PC-3 (cell line): Measurements from ENCODE around the gene ROR1. TPM values are rescaled to one million over a fixed set of nuclear protein-coding genes. Genes with fewer than 3 reads are reported as not detected.

ENCODE experiments used
- ATAC-seq: fragments of 200-7000 bp; cut with Tn5 transposase; 2 replicates; pipeline ENCODE4 v1.9.1; 2020; ENCODE audit warnings: mild to moderate bottlenecking, moderate library complexity
- BruUV-seq: library from RNA; stranded (reverse); fragments of 400-500 nt; replicated peaks from 2 replicates; lab custom pipeline; 2021; lab: Mats Ljungman, UMichigan
- CTCF ChIA-PET: fragments of 300-600 bp; sonication (Branson Sonifier 250); formaldehyde crosslinking; loops from one replicate; lab custom pipeline; 2022; ENCODE audit warnings: antibody characterized with exemption; lab: Charles Lee
- POLR2A ChIA-PET: fragments of 300-600 bp; sonication (Branson Sonifier 250); formaldehyde crosslinking; loops from one replicate; lab custom pipeline; 2022; ENCODE audit warnings: antibody characterized with exemption; ENCODE audit not compliant: unreplicated experiment; lab: Charles Lee
- DNase-seq: peaks from one replicate; pipeline ENCODE4 v3.0.0-alpha.2; 2015
- H2AFZ ChIP-seq: fragments of 300-600 bp; sonication (generic); 2 replicates; pipeline ENCODE4 v1.6.0; 2016; ENCODE audit warnings: antibody characterized with exemption, low read length
- H3F3A ChIP-seq: fragments of 300-600 bp; sonication (generic); one replicate; pipeline ENCODE4 v1.6.0; 2017; ENCODE audit warnings: antibody characterized with exemption, low read length, control low read depth, mild to moderate bottlenecking; ENCODE audit not compliant: unreplicated experiment
- H3K27ac ChIP-seq: fragments of 300-600 bp; sonication (generic); 2 replicates; pipeline ENCODE4 v1.5.1; 2016; ENCODE audit warnings: mild to moderate bottlenecking, low read length
- H3K27me3 ChIP-seq: fragments of 300-600 bp; sonication (generic); 2 replicates; pipeline ENCODE4 v1.6.1; 2016; ENCODE audit warnings: low read length, mixed read lengths
- H3K36me3 ChIP-seq: fragments of 300-600 bp; sonication (generic); 2 replicates; pipeline ENCODE4 v1.6.1; 2016; ENCODE audit warnings: low read depth, mixed run types, low read length, mixed read lengths
- H3K4me1 ChIP-seq: fragments of 300-600 bp; sonication (generic); 2 replicates; pipeline ENCODE4 v1.5.1; 2016; ENCODE audit warnings: low read length; ENCODE audit not compliant: insufficient read depth
- H3K4me2 ChIP-seq: fragments of 300-600 bp; sonication (generic); 2 replicates; pipeline ENCODE4 v1.6.0; 2016; ENCODE audit warnings: low read length
- H3K4me3 ChIP-seq: fragments of 300-600 bp; sonication (generic); 2 replicates; pipeline ENCODE4 v1.5.1; 2016; ENCODE audit warnings: mild to moderate bottlenecking, low read length, mixed read lengths
- H3K79me2 ChIP-seq: fragments of 300-600 bp; sonication (generic); 2 replicates; pipeline ENCODE4 v1.6.1; 2017; ENCODE audit warnings: low read length, mixed read lengths
- H3K9ac ChIP-seq: fragments of 300-600 bp; sonication (generic); 2 replicates; pipeline ENCODE4 v1.6.0; 2016; ENCODE audit warnings: mild to moderate bottlenecking, low read length
- H3K9me2 ChIP-seq: fragments of 300-600 bp; sonication (generic); replicated peaks from 2 replicates; pipeline ENCODE4 v1.6.1; 2016; ENCODE audit warnings: mixed run types, low read length, mixed read lengths
- H3K9me3 ChIP-seq: fragments of 300-600 bp; sonication (generic); 2 replicates; pipeline ENCODE4 v1.6.1; 2016; ENCODE audit warnings: low read length, mixed read lengths
- H4K20me1 ChIP-seq: fragments of 300-600 bp; sonication (generic); 2 replicates; pipeline ENCODE4 v1.6.1; 2016; ENCODE audit warnings: low read length, mixed read lengths
- CTCF ChIP-seq: fragments of 300-600 bp; sonication (generic); conservative IDR thresholded peaks from 2 replicates; pipeline ENCODE4 v1.5.1; 2017; ENCODE audit warnings: antibody characterized with exemption, low read depth, mild to moderate bottlenecking, low read length
- EZH2 ChIP-seq: fragments of 300-600 bp; sonication (generic); IDR thresholded peaks from one replicate; pipeline ENCODE4 v1.6.1; 2017; ENCODE audit warnings: antibody characterized with exemption, mild to moderate bottlenecking, low read length; ENCODE audit not compliant: unreplicated experiment
- EZH2phosphoT487 ChIP-seq: fragments of 300-600 bp; sonication (generic); IDR thresholded peaks from 2 replicates; pipeline ENCODE4 v1.6.1; 2018; ENCODE audit warnings: mild to moderate bottlenecking, antibody characterized with exemption, low read length, borderline replicate concordance
- intact Hi-C: fragments of 100-400 bp; cut with micrococcal nuclease; formaldehyde crosslinking; loops from 2 replicates; pipeline ENCODE4 v1.9.0; 2023
- total RNA-seq: library from RNA; depleted of rRNA; stranded (reverse); fragments of >200 nt; gene quantifications from 2 replicates; pipeline ENCODE4 v1.2.3, GENCODE V29; 2014

The ROR1 gene
- total RNA-seq, 1 experiment from 2014 or later: 16.5 TPM

- Histone ChIP-seq H3K4me3 (no peak overlapping the region), H4K20me1 (no peaks in the 10 kb centered on the region), H3K9me2 (no peaks in the 10 kb centered on the region), H3F3A (no peaks in the 10 kb centered on the region), H3K27ac (no peak overlapping the region), H3K4me1 (no peaks in the 10 kb centered on the region), H3K36me3 (no peaks in the 10 kb centered on the region), H2AFZ (no peak overlapping the region), H3K79me2 (no peaks in the 10 kb centered on the region), H3K4me2 (no peak overlapping the region), H3K9me3 (no peaks in the 10 kb centered on the region), H3K27me3 (no peaks in the 10 kb centered on the region), H3K9ac (no peak overlapping the region)
- intact Hi-C loops: no loop called here
- ChIA-PET CTCF (no interaction called here), POLR2A (no interaction called here)
- TF ChIP-seq EZH2 (no peak), EZH2phosphoT487 (no peak), CTCF (no peak)
- no peak for ATAC-seq
- DNase-seq: no peak
- BruUV-seq: no TSS peak
Measured at GRCh38 chr1:63955370-63956145, 181.7 kb downstream of the ROR1 start.

GRCh38 chr1:63958556-63958955 is 184.7 kb downstream of the ROR1 start:
- H3K27ac ChIP-seq: no peak overlapping the region
- no peaks in the 10 kb centered on the region for H3K4me1 ChIP-seq
- no peaks in the 10 kb centered on the region for H3K27me3 ChIP-seq
- TF ChIP-seq CTCF (no peak), EZH2 (no peak)
- no TSS peak for BruUV-seq
- H3K9me3 ChIP-seq: no peaks in the 10 kb centered on the region
- no peak overlapping the region for H3K9ac ChIP-seq
- H3K4me2 ChIP-seq: no peak overlapping the region
- ATAC-seq (no peak), DNase-seq (no peak)
- H3F3A ChIP-seq: no peaks in the 10 kb centered on the region
- no peaks in the 10 kb centered on the region for H4K20me1 ChIP-seq
- H3K4me3 ChIP-seq: no peak overlapping the region
- ChIA-PET CTCF (no interaction called here), POLR2A (no interaction called here)
- intact Hi-C loops: no loop called here
- no peaks in the 10 kb centered on the region for H3K9me2 ChIP-seq
- H3K79me2 ChIP-seq: no peaks in the 10 kb centered on the region
- H2AFZ ChIP-seq: no peak overlapping the region
- no peaks in the 10 kb centered on the region for H3K36me3 ChIP-seq

GRCh38 chr1:63960326-63960725 is 186.5 kb downstream of the ROR1 start:
- Histone ChIP-seq H2AFZ (no peak overlapping the region), H3K27me3 (no peaks in the 10 kb centered on the region), H3K27ac (no peak overlapping the region), H4K20me1 (no peaks in the 10 kb centered on the region), H3F3A (no peaks in the 10 kb centered on the region), H3K4me1 (no peaks in the 10 kb centered on the region), H3K36me3 (no peaks in the 10 kb centered on the region), H3K4me2 (no peak overlapping the region), H3K79me2 (no peaks in the 10 kb centered on the region), H3K9ac (no peak overlapping the region), H3K4me3 (no peak overlapping the region), H3K9me2 (no peaks in the 10 kb centered on the region), H3K9me3 (no peaks in the 10 kb centered on the region)
- intact Hi-C loops: no loop called here
- no TSS peak for BruUV-seq
- POLR2A ChIA-PET: no interaction called here
- no peak for ATAC-seq
- CTCF ChIA-PET: no interaction called here
- DNase-seq: no peak
- TF ChIP-seq EZH2phosphoT487: no peak
- TF ChIP-seq CTCF: no peak
- TF ChIP-seq EZH2: no peak
